ENCODE results near the gene CRYBA2.

- no peak for TF ChIP-seq CTCF (IDR thresholded peaks at IDR 0.05 in 4 of 5, conservative IDR thresholded peaks at IDR 0.05 in 1 of 5)
- no peak for TF ChIP-seq POLR2A (IDR thresholded peaks at IDR 0.05)
These were observed 48.9 kb upstream of the CRYBA2 start for GRCh38 chr2:219042157-219042556.

Data from gastrocnemius medialis (tissue), 4 donors.